SK-N-SH treated with all-trans-retinoic acid at 6 μM for 48 hours (cell line): ENCODE results near the gene MRTFA.

ENCODE experiments used
- ATAC-seq: fragments of 200-7000 bp; cut with Tn5 transposase; 3 replicates; pipeline ENCODE4 v1.9.1; 2020; ENCODE audit warnings: mild to moderate bottlenecking, moderate library complexity
- BACH2 ChIP-seq: fragments of 250-450 bp; sonication (Bioruptor Pico); IDR thresholded peaks from 2 replicates; pipeline ENCODE4 v1.9.0; 2021; ENCODE audit warnings: mild to moderate bottlenecking, borderline replicate concordance
- CSDC2 ChIP-seq: fragments of 250-450 bp; sonication (Bioruptor Pico); IDR thresholded peaks from 2 replicates; pipeline ENCODE4 v1.5.0; 2020; ENCODE audit warnings: mild to moderate bottlenecking, moderate library complexity
- ESRRG ChIP-seq: fragments of 250-450 bp; sonication (Bioruptor Pico); IDR thresholded peaks from 2 replicates; pipeline ENCODE4 v1.6.1; 2021; ENCODE audit warnings: mild to moderate bottlenecking
- GLIS3 ChIP-seq: fragments of 250-450 bp; sonication (Bioruptor Pico); IDR thresholded peaks from 2 replicates; pipeline ENCODE4 v1.5.0; 2020; ENCODE audit warnings: mild to moderate bottlenecking, moderate library complexity
- ISL1 ChIP-seq: fragments of 250-450 bp; sonication (Bioruptor Pico); IDR thresholded peaks from 2 replicates; pipeline ENCODE4 v2.1.2; 2022; ENCODE audit warnings: mild to moderate bottlenecking, moderate library complexity
- OSR1 ChIP-seq: fragments of 250-450 bp; sonication (Bioruptor Pico); IDR thresholded peaks from 2 replicates; pipeline ENCODE4 v1.8.0; 2022; ENCODE audit warnings: moderate library complexity, mild to moderate bottlenecking, inconsistent platforms
- PPARA ChIP-seq: fragments of 250-450 bp; sonication (Bioruptor Pico); IDR thresholded peaks from 2 replicates; pipeline ENCODE4 v1.5.0; 2020; ENCODE audit warnings: mild to moderate bottlenecking, borderline replicate concordance
- RARB ChIP-seq: fragments of 250-450 bp; sonication (Bioruptor Pico); IDR thresholded peaks from 2 replicates; pipeline ENCODE4 v1.8.0; 2021; ENCODE audit warnings: mild to moderate bottlenecking, moderate library complexity
- SNAI2 ChIP-seq: fragments of 250-450 bp; sonication (Bioruptor Pico); IDR thresholded peaks from 2 replicates; pipeline ENCODE4 v1.5.0; 2020; ENCODE audit warnings: mild to moderate bottlenecking, moderate library complexity
- TCF4 ChIP-seq: fragments of 250-450 bp; sonication (Bioruptor Pico); IDR thresholded peaks from 2 replicates; pipeline ENCODE4 v1.8.0; 2021; ENCODE audit warnings: mild to moderate bottlenecking, moderate library complexity, borderline replicate concordance
- TOX ChIP-seq: fragments of 250-450 bp; sonication (Bioruptor Pico); IDR thresholded peaks from 2 replicates; pipeline ENCODE4 v1.8.0; 2021; ENCODE audit warnings: mild to moderate bottlenecking, moderate library complexity, borderline replicate concordance
- ZFP3 ChIP-seq: fragments of 250-450 bp; sonication (Bioruptor Pico); IDR thresholded peaks from 2 replicates; pipeline ENCODE4 v1.5.0; 2020; ENCODE audit warnings: mild to moderate bottlenecking, moderate library complexity
- ZFP30 ChIP-seq: fragments of 450-650 bp; formaldehyde crosslinking; IDR thresholded peaks from 2 replicates; pipeline ENCODE4 v1.5.0; 2022; ENCODE audit warnings: mild to moderate bottlenecking, moderate library complexity
- ZNF565 ChIP-seq: fragments of 450-650 bp; formaldehyde crosslinking; conservative IDR thresholded peaks from 2 replicates; pipeline ENCODE4 v1.5.0; 2020; ENCODE audit warnings: low read depth, mild to moderate bottlenecking, moderate library complexity
- ZNF70 ChIP-seq: fragments of 450-650 bp; formaldehyde crosslinking; IDR thresholded peaks from 2 replicates; pipeline ENCODE4 v1.5.0; 2020; ENCODE audit warnings: mild to moderate bottlenecking, moderate library complexity
- TF ChIP-seq, protein P1 (sequence below): fragments of 250-450 bp; sonication (Bioruptor Pico); IDR thresholded peaks from 2 replicates; pipeline ENCODE4 v1.8.0; 2021; ENCODE audit warnings: low read depth, mild to moderate bottlenecking, moderate library complexity, borderline replicate concordance
- TF ChIP-seq, protein P2 (sequence below): fragments of 250-450 bp; sonication (Bioruptor Pico); IDR thresholded peaks from 2 replicates; pipeline ENCODE4 v1.5.1; 2021; ENCODE audit warnings: mild to moderate bottlenecking, moderate library complexity
- TF ChIP-seq, protein P3 (sequence below): fragments of 250-450 bp; sonication (Bioruptor Pico); IDR thresholded peaks from 2 replicates; pipeline ENCODE4 v1.5.0; 2020; ENCODE audit warnings: mild to moderate bottlenecking, moderate library complexity

Gene MRTFA

DNA sequence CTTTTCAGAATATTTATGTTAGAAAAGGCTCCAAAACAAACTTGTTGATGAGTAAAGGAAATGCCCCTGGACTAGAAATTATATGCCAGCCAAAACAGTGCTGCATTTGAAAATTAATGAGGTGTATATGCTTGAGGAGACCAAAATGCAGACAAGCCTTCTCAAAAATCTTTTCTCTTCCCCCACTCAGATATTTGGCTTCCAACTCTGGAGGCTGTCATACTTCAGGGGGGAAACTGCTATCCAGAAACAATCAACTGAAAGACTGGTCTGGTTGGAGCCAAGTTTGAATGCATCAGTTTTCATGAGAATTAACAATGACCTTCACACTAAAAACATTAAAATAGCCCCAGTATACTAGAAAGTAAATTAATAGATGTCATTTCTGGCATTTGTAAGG is 167.9 kb downstream of the MRTFA start (continued):
- TF ChIP-seq ZNF565 (CRISPR knock-in tag) (no peak), RARB (no peak), PPARA (no peak)

DNA sequence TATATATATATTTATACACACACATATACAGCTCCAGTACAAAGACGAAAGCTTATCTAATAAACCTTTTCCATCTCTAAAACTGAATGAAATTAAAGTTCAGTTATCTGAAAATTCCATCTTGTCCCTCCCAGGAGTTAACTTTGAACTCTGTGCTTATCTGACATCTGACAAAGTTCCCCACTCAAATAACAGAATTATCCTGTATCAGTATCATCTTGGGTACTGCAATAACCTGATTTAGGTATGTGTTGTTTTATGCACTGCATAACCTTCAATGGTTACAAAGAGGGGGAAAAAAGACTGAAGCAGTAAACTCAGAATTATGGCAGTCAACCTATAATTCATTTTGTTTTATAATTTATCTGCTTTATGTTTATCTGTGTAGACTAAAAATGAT is 169.5 kb downstream of the MRTFA start:
- no peak; the same call in 2 of the 3 replicates for ATAC-seq
- TF ChIP-seq, protein P1, sequence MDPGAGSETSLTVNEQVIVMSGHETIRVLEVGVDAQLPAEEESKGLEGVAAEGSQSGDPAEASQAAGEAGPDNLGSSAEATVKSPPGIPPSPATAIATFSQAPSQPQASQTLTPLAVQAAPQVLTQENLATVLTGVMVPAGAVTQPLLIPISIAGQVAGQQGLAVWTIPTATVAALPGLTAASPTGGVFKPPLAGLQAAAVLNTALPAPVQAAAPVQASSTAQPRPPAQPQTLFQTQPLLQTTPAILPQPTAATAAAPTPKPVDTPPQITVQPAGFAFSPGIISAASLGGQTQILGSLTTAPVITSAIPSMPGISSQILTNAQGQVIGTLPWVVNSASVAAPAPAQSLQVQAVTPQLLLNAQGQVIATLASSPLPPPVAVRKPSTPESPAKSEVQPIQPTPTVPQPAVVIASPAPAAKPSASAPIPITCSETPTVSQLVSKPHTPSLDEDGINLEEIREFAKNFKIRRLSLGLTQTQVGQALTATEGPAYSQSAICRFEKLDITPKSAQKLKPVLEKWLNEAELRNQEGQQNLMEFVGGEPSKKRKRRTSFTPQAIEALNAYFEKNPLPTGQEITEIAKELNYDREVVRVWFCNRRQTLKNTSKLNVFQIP (CRISPR knock-in tag) = no peak
- no peak for TF ChIP-seq ZNF565 (CRISPR knock-in tag)
- no peak for TF ChIP-seq GLIS3 (CRISPR knock-in tag)
- TF ChIP-seq CSDC2 (CRISPR knock-in tag) = no peak
- TF ChIP-seq, protein P2, sequence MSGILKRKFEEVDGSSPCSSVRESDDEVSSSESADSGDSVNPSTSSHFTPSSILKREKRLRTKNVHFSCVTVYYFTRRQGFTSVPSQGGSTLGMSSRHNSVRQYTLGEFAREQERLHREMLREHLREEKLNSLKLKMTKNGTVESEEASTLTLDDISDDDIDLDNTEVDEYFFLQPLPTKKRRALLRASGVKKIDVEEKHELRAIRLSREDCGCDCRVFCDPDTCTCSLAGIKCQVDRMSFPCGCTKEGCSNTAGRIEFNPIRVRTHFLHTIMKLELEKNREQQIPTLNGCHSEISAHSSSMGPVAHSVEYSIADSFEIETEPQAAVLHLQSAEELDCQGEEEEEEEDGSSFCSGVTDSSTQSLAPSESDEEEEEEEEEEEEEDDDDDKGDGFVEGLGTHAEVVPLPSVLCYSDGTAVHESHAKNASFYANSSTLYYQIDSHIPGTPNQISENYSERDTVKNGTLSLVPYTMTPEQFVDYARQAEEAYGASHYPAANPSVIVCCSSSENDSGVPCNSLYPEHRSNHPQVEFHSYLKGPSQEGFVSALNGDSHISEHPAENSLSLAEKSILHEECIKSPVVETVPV (CRISPR knock-in tag) = no peak

DNA sequence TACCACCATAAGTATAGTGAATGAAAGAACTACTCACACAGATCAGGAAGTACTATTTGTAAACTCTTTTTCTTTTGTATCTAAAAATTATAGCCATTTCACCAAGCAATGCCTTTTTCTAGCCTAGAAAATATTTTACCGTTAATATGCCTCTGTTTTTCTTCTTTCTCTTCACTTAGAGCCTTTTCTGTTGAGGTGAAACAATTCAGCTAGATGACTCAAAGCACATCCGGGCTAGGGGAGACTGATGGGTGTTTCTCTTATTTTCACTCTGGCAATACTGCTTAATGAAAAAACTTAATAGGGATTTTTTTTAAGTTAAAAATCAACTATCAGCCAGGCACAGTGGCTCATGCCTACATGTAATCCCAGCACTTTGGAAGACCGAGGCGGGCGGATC is 172.8 kb downstream of the MRTFA start:
- no peak for ATAC-seq
- TF ChIP-seq OSR1 (CRISPR knock-in tag) = no peak
- TF ChIP-seq ISL1 = no peak
- no peak for TF ChIP-seq ZNF70 (CRISPR knock-in tag)

DNA sequence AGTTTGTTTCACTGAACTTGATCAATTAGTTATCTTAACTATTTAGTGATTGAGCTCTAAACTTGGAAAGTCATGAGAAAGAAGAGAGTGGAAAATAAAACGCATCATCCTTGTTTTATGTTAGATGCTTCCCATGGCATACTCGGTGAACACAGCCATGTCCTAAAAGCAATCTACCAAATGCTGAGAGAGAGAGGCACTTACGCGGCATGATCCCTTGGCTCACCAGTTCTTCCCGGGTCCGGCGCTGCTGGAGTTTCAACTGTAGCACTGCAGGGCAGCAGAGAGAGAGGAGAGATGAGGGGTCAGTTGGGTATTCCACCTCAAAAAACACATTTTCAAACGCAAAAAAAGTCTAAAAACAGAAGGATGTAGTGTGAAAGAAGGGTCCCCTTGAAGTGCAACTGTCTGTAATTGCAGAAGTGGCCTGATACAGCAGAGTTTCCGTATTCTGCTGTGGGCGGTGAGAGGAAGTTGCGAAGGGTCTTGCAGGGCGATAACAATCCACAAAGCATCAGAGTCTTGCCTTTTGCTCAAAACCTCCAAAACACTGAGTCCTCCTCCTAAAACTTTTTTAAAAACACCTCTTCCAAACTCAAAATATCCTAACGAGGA is 173.4 kb downstream of the MRTFA start:
- ATAC-seq = no peak
- TF ChIP-seq PPARA = no peak

DNA sequence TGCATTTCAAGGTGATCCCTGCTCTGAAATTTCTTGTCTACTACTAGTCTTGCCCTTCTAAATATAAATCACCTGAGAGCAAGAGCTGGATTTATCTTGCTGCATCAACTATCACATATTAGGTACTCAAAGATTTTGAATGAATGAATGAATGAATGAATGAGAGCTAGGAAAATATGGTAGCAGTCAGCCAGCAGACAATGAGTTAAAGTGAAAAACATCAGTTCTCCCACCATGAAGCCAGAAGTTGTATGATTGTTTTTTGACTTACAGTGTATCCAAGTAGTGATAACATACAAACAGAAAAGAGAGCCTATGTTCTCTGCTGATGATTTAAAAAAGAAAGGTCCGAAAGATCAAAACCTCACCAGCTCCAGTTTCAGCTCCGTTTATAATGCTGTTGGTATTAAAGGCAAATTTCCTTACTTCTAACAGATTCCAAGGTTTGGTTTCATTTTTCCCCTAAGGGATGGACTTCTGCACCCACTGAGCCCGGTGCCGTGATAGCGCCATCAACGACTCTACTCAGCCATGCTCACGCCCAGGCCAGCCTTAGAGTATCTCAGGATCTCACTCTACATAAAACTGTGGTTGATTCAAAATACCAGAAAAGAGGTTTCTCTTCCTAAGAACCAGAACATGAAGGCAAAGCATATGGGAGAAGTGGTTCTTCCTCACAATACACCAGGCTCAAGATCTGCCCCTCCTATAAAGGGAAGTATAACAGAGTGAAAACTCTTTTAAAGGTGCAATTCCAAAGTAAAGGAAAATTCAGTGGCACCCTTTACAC is 174.1 kb downstream of the MRTFA start:
- ATAC-seq = no peak

More for the DNA sequence above, 174.1 kb downstream of the MRTFA start:
- TF ChIP-seq, protein P3, sequence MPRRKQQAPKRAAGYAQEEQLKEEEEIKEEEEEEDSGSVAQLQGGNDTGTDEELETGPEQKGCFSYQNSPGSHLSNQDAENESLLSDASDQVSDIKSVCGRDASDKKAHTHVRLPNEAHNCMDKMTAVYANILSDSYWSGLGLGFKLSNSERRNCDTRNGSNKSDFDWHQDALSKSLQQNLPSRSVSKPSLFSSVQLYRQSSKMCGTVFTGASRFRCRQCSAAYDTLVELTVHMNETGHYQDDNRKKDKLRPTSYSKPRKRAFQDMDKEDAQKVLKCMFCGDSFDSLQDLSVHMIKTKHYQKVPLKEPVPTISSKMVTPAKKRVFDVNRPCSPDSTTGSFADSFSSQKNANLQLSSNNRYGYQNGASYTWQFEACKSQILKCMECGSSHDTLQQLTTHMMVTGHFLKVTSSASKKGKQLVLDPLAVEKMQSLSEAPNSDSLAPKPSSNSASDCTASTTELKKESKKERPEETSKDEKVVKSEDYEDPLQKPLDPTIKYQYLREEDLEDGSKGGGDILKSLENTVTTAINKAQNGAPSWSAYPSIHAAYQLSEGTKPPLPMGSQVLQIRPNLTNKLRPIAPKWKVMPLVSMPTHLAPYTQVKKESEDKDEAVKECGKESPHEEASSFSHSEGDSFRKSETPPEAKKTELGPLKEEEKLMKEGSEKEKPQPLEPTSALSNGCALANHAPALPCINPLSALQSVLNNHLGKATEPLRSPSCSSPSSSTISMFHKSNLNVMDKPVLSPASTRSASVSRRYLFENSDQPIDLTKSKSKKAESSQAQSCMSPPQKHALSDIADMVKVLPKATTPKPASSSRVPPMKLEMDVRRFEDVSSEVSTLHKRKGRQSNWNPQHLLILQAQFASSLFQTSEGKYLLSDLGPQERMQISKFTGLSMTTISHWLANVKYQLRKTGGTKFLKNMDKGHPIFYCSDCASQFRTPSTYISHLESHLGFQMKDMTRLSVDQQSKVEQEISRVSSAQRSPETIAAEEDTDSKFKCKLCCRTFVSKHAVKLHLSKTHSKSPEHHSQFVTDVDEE (CRISPR knock-in tag) = no peak
- TF ChIP-seq GLIS3 (CRISPR knock-in tag) (no peak), ZNF70 (CRISPR knock-in tag) (no peak), ZFP30 (CRISPR knock-in tag) (no peak), PPARA (no peak), ZNF565 (CRISPR knock-in tag) (no peak), ISL1 (no peak), ESRRG (no peak), ZFP3 (CRISPR knock-in tag) (no peak), TCF4 (CRISPR knock-in tag) (no peak), BACH2 (CRISPR knock-in tag) (no peak), TOX (CRISPR knock-in tag) (no peak), SNAI2 (CRISPR knock-in tag) (no peak), RARB (no peak)
- TF ChIP-seq, protein P1 (CRISPR knock-in tag) = no peak
- TF ChIP-seq, all 23 proteins: peak for 0
